ENCODE results near the gene CAMP.

CAMP gene

DNA sequence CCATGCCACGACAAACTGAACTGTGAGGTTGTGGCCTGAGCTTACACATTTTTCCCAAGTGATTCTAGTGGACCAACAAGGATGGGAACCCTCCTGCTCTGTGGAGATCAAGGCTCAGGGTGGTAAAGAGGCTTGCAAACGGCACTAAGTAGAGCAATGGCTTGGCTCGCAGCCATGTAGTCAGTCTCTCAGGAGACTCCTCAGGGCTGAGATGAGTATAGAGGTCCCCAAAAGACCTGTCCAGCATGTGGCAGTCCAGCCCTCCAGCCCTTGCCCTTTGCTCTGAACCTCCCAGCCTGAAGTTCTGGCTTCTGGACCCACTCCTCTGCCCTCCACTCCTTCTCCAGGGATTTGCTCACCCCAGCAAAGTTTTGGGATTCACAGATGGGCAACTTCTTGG is 8.3 kb upstream of the CAMP start:
- no peak for DNase-seq

- DNase-seq = no peak
Measured at GRCh38 chr3:48215466-48215865, 7.8 kb upstream of the CAMP start.

DNA sequence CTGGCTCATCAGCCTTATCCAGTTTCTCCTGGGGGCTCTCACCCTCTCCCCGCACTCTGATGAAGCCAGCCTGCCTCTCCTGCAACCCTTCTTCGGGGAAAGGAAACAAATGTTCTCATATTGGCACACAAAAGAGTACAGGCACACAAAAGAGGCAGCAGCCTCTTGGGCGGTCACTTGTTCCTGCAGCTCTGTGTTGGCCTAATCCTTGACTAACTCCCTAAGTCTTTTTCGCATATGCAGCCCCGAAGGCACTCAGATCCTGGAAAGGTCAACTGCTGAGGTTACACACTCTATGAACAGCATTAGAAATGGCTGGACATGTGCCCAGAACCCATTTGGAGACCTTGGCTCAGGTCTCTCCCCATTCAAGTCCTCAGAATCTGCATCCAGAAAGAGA is 7.4 kb upstream of the CAMP start:
- DNase-seq = no peak

DNA sequence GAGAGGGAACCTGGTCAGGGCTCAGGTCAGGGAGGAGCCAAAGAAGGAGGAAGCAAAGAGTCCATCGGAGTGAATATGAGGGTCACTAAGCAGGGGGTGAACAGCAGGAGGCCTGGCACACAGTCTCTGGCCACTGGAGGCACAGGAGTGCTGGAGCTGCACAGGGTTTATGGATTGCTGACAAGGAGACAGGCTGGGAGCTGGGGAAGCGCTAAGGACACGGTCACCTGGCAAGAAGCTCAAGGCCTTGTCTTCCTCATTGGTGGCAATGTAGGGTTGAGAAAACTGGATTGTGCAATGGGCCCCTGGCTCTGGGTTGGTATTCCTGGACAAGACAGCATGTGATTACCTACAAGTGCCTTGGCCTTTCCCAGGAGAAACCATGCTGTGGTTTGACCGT is 5.8 kb upstream of the CAMP start:
- DNase-seq = no peak

GRCh38 chr3:48218537-48218936 is 4.8 kb upstream of the CAMP start:
- DNase-seq = no peak

- DNase-seq = no peak
Measured at GRCh38 chr3:48219543-48219942, 3.8 kb upstream of the CAMP start.

GRCh38 chr3:48220746-48221145 is 2.5 kb upstream of the CAMP start:
- no peak for DNase-seq

DNA sequence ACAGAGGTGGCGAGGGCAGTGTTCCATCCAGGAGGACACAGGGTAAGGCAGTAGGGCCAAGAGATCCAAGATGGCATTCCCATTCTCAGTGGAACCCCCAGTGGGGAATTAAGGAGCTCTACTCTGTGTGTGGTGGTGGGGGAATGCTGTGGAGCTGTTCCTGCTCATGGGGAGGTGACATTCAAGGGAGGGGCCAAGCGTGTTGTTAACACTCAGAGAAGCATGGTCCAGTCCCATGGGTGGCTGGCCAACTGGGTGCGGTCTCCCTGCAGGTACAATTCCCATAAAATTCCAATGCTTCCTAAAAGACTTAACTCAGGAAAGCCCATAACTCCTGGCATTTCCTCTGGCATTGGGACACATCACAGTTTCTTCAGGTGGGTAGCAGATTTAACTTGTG is 2.3 kb downstream of the CAMP start:
- no peak for DNase-seq

DNA sequence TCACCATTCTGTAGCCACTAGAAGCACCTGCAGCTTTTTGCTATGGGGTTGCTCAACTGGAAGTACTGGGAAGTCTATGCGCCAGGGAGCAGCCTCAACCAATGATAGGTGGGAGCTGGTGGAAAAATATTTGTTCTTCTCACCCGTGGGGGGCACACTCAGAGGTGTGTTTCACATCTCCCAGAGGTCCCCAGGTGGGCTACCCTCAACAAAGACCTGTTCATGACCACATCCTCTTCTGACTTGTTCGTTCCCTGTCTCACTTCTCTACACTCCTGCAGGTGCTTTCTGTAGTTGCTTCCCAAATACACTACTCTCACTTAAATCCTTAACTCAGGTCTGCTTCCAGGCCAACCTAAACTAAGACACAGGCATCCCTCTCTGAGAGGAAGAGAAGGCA is 3.6 kb downstream of the CAMP start:
- no peak for DNase-seq

GRCh38 chr3:48232232-48232631 is 8.9 kb downstream of the CAMP start:
- DNase-seq = no peak

DNA sequence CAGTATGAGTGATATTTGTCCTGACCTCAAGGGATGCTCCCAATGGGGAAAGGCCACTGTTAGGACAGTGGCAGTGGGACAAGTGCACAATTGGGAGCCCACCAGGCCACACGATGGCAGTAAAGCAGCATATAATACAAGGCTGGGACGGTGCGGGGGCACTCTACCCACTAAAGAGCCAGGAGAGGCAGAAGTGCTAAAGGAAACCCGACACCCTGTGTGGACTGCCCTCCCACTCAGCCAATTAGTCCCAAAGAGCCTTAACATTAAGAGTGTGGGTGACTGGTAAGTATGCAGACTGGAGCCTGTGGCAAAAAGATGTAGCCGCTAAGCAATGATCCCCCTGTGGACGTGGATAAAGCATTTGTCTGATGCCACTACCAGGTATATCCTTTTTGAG is 9.4 kb downstream of the CAMP start:
- DNase-seq = peak; percentile 58

DNA sequence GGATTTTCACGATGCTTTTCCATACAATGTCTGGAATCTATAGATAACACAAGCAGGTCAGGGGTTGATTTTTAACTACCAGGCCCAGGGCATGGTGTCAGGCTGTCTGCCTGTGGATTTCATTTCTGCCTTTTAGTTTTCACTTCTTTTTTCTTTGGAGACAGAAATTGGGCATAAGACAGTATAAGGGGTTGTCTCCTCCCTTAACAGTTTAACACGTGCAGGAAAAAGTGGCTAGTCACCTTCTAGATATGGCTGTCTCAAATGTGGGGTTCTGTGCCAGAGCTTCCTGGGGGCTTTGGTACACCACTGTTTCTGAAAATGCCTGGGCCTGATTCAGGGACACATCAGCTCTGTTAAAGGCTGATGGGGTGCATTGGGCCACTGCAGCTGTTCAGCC is 10.2 kb downstream of the CAMP start:
- DNase-seq = no peak

- DNase-seq = no peak
Measured at GRCh38 chr3:48236531-48236930, 13.2 kb downstream of the CAMP start.

- no peak for DNase-seq
Measured at GRCh38 chr3:48238531-48239085, 15.3 kb downstream of the CAMP start.

DNA sequence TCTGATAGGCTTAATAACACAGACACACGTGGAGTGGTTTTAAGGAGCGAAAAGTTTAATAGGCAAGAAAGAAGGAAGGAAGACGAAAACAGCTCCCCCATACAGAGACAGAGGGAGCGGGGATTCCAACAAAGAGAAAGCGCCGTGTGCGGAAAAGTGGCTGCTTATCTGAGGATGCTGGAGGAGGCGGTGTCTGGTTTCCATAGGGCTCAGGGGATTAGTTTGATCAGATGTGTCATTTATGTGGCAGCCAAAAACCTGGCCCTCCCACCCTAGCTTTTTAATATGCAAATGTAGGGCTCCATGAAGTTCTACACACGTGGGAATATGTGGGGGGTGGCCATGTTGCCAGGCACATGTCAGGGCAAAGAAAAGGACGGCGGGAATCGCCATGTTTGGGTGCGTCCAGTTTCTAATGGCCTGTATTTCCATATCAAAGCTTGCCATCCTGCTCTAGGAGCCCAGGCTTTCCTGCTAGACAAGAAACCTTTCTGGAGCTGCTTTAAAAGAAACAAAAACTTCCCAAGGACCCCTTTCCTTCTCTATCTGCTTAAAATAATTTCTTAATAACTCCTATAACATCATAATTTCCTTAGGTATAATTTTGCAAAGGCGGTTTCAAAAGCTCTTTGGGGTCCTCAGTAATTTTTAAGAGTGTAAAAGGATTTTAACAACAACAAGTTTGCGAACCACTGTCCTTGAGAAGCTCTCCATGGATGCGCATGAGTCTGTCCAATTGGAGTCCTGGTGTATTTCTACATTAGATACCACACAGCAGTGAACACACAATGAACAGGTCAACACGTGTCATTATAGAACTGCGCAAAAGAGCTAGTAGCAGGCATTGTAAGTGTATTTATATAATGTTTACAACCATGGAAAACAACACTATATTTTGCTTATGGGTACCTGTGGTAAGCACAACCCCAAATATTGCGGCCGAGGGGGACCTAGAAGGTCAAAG is 17.0 kb downstream of the CAMP start:
- DNase-seq = no peak

DNA sequence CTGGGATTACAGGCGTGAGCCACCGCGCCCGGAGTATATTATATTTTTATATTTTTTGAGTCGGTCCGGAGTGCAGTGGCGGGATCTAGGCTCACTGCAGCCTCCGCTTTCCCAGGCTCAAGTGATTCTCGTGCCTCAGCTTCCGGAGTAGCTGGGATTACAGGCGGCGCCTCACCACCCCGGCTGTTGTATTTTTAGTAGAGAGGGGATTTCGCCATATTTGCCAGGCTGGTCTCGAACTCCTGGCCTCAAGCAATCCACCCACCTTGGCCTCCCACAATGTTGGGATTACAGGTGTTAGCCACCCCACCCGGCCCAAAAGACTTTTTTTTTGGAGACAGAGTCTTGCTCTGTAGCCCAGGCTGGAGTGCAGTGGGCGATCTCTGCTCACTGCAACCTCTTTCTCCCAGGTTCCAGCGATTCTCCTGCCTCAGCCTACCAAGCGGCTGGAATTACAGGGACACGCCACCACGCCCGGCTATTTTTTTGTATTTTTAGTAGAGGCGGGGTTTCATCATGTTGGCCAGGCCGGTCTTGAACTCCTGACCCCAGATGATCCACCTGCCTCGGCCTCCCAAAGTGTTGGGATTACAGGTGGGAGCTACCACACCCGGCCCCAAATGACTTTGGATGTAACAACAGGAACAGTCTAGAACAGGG is 18.6 kb downstream of the CAMP start:
- peak; percentile 5 for DNase-seq

DNA sequence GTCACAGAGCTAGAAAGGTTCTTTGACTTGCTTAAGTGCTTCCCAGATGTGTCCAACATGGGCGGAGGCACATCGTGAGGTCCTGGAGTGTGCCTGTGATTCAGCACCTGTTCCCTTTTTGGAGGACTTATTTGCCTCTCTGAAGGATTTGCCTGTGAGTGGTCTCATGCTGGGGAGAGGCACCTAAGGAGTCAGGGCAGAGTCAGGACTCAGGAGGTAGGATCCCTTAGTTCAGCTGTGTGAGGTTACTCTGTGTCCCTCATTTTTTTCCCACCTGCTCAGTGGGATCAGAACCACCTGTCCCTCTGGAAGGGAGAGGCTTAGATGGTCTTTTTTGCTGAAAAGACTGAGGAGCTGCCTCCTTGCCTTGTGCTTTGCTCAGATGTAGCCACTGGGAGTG is 20.6 kb downstream of the CAMP start:
- DNase-seq = no peak

- DNase-seq = no peak
Measured at GRCh38 chr3:48244461-48244860, 21.2 kb downstream of the CAMP start.

GRCh38 chr3:48245136-48245535 is 21.8 kb downstream of the CAMP start:
- no peak for DNase-seq

GRCh38 chr3:48247401-48247811 is 24.1 kb downstream of the CAMP start:
- DNase-seq = no peak

- DNase-seq = no peak
Measured at GRCh38 chr3:48248095-48248850, 25.0 kb downstream of the CAMP start.

- DNase-seq = no peak
Measured at GRCh38 chr3:48256557-48256956, 33.3 kb downstream of the CAMP start.

DNA sequence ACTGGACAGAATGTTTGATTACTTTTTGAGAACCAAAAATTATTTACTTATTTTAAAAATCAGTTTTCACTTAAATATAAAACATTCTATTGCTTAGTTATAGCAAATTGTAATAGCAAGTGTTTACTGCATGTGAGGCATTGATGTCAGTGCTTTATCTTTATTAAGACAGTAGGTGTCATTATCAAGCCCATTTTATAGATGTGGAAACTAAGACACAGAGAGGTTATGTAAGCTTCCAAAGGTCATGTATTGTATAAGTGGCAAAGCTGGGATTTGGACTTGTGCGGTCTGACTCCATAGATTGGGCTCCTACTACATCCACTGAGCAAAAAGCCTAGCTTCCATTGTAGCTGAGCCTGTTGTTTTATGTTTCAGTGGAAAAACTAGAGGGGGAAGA is 35.2 kb downstream of the CAMP start:
- no peak for DNase-seq

All from CD4-positive, alpha-beta T cell treated with Interleukin-21 for 1 hour (primary cell).